GM23248 (cell line): ENCODE data around the gene TSPEAR.

ENCODE experiments used
- EZH2 ChIP-seq: fragments of 200-600 bp; sonication (generic); IDR thresholded peaks from 2 replicates; pipeline ENCODE4 v1.6.1; 2018; ENCODE audit warnings: antibody characterized with exemption, mild to moderate bottlenecking; ENCODE audit not compliant: insufficient read depth, poor library complexity, severe bottlenecking
- EZH2phosphoT487 ChIP-seq: fragments of 200-600 bp; sonication (generic); IDR thresholded peaks from 2 replicates; pipeline ENCODE4 v1.6.1; 2018; ENCODE audit warnings: antibody characterized with exemption, moderate library complexity, mild to moderate bottlenecking, low read depth; ENCODE audit not compliant: insufficient read depth

GRCh38 chr21:44616591-44616926, 94.8 kb downstream of the TSPEAR start:
- no peak for TF ChIP-seq EZH2
- TF ChIP-seq EZH2phosphoT487: no peak
